SK-N-MC (cell line): Measurements from ENCODE around the gene SAMD14.

Source experiments
- EZH2 ChIP-seq: fragments of 200-600 bp; sonication (generic); IDR thresholded peaks from one replicate; pipeline ENCODE4 v1.6.1; 2017; ENCODE audit warnings: antibody characterized with exemption
- FOXP2 ChIP-seq: optimal IDR thresholded peaks from 2 replicates; pipeline ENCODE3; 2011; ENCODE audit warnings: mild to moderate bottlenecking, moderate library complexity; ENCODE audit not compliant: insufficient read depth; ENCODE audit errors: extremely low read length, control extremely low read depth
- POLR2AphosphoS5 ChIP-seq: IDR thresholded peaks from 2 replicates; pipeline ENCODE4 v1.6.1; 2012; ENCODE audit warnings: mild to moderate bottlenecking, low read depth, low read length, borderline replicate concordance

GRCh38 chr17:50080827-50081226 lies 49.1 kb downstream of the SAMD14 start:
- TF ChIP-seq POLR2AphosphoS5 (no peak), EZH2 (no peak), FOXP2 (no peak)
